ENCODE results near the gene KAT5.

GRCh38 chr11:65766535-65766934, 54.5 kb downstream of the KAT5 start:
- TF ChIP-seq, protein P1, sequence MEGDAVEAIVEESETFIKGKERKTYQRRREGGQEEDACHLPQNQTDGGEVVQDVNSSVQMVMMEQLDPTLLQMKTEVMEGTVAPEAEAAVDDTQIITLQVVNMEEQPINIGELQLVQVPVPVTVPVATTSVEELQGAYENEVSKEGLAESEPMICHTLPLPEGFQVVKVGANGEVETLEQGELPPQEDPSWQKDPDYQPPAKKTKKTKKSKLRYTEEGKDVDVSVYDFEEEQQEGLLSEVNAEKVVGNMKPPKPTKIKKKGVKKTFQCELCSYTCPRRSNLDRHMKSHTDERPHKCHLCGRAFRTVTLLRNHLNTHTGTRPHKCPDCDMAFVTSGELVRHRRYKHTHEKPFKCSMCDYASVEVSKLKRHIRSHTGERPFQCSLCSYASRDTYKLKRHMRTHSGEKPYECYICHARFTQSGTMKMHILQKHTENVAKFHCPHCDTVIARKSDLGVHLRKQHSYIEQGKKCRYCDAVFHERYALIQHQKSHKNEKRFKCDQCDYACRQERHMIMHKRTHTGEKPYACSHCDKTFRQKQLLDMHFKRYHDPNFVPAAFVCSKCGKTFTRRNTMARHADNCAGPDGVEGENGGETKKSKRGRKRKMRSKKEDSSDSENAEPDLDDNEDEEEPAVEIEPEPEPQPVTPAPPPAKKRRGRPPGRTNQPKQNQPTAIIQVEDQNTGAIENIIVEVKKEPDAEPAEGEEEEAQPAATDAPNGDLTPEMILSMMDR (IDR thresholded peaks at IDR 0.05; ENCODE audit: low read depth, low read length, poor library complexity, severe bottlenecking) = no peak
- TF ChIP-seq EZH2phosphoT487 (IDR thresholded peaks at IDR 0.05; ENCODE audit: borderline replicate concordance, low read length) = no peak
